Activated CD4-positive, alpha-beta T cell treated with anti-CD3 and anti-CD28 coated beads, Interleukin-2, Interleukin-6, amounts not matched to agents 100 ng/mL and 50 ng/mL, durations not matched to agents 16 hours and 8 hours (primary cell): ENCODE measurements around the gene CR1.
"Not testable (repeated sequence)": the region's sequence is repeated elsewhere in the genome, so short reads cannot be mapped to it uniquely, and the experiment has no call there.

Experiments used
- DNase-seq: peaks from one replicate; pipeline ENCODE4 v3.0.0-alpha.2; 2020

CR1 gene

GRCh38 chr1:207495801-207496792, at the start of gene CR1:
Gene CR1 (plus strand): TSS chr1:207496157. CDS start chr1:207496268, 111 bp downstream.
- peak; percentile 13 for DNase-seq

GRCh38 chr1:207453710-207454045, 42.3 kb upstream of the CR1 start:
- DNase-seq = no peak

GRCh38 chr1:207454046-207454964, 41.7 kb upstream of the CR1 start, which contains the start of gene CR2:
Gene CR2 (plus strand): TSS chr1:207454328. CDS start chr1:207454419, 91 bp downstream.
- DNase-seq = peak; percentile 13

GRCh38 chr1:207455183-207455754, 40.7 kb upstream of the CR1 start:
- DNase-seq = no peak

GRCh38 chr1:207458414-207458813, 37.5 kb upstream of the CR1 start:
- no peak for DNase-seq

- peak; percentile 11 for DNase-seq
Measured at GRCh38 chr1:207459008-207459407, 36.9 kb upstream of the CR1 start.

- no peak for DNase-seq
Measured at GRCh38 chr1:207461649-207462048, 34.3 kb upstream of the CR1 start.

GRCh38 chr1:207462535-207462934, 33.4 kb upstream of the CR1 start:
- no peak for DNase-seq

- DNase-seq = no peak
Measured at GRCh38 chr1:207463021-207463420, 32.9 kb upstream of the CR1 start.

GRCh38 chr1:207463571-207463970, 32.4 kb upstream of the CR1 start:
- no peak for DNase-seq

- DNase-seq = no peak
Measured at GRCh38 chr1:207470927-207471326, 25.0 kb upstream of the CR1 start.

- DNase-seq = no peak
Measured at GRCh38 chr1:207474210-207474609, 21.7 kb upstream of the CR1 start.

GRCh38 chr1:207486198-207486597, 9.8 kb upstream of the CR1 start:
- DNase-seq = no peak

- no peak for DNase-seq
Measured at GRCh38 chr1:207487636-207488035, 8.3 kb upstream of the CR1 start.

- no peak for DNase-seq
Measured at GRCh38 chr1:207493212-207493611, 2.7 kb upstream of the CR1 start.

GRCh38 chr1:207494171-207494570, 1.8 kb upstream of the CR1 start:
- DNase-seq = no peak

- DNase-seq = not testable (repeated sequence)
Measured at GRCh38 chr1:207495281-207495680, 676 bp upstream of the CR1 start.

- DNase-seq = no peak
Measured at GRCh38 chr1:207497941-207498340, 2.0 kb downstream of the CR1 start.

GRCh38 chr1:207499573-207499972, 3.6 kb downstream of the CR1 start:
- DNase-seq = peak; percentile 71

- DNase-seq = peak; percentile 58
Measured at GRCh38 chr1:207500306-207500705, 4.3 kb downstream of the CR1 start.

GRCh38 chr1:207501071-207501470, 5.1 kb downstream of the CR1 start:
- DNase-seq = no peak

GRCh38 chr1:207502726-207503125, 6.8 kb downstream of the CR1 start:
- no peak for DNase-seq

- no peak for DNase-seq
Measured at GRCh38 chr1:207503950-207504349, 8.0 kb downstream of the CR1 start.
